Epithelial cell of esophagus (primary cell): ENCODE measurements around the gene PDE8B.

Source experiments
- DNase-seq: peaks from one replicate; pipeline ENCODE4 v3.0.0; 2010; ENCODE audit warnings: low read depth
- H3K4me3 ChIP-seq: 2 replicates; pipeline ENCODE4 v1.5.1; 2011; ENCODE audit warnings: mild to moderate bottlenecking, low read length, control low read depth
- TF ChIP-seq, protein P1 (sequence below): IDR thresholded peaks from 2 replicates; pipeline ENCODE4 v1.5.1; 2011; ENCODE audit warnings: low read depth, mild to moderate bottlenecking, low read length, control low read depth, inconsistent platforms; ENCODE audit not compliant: insufficient read depth; ENCODE audit errors: missing control alignments

The PDE8B gene

GRCh38 chr5:77444356-77444755, 233.9 kb downstream of the PDE8B start:
- DNase-seq: no peak

DNA sequence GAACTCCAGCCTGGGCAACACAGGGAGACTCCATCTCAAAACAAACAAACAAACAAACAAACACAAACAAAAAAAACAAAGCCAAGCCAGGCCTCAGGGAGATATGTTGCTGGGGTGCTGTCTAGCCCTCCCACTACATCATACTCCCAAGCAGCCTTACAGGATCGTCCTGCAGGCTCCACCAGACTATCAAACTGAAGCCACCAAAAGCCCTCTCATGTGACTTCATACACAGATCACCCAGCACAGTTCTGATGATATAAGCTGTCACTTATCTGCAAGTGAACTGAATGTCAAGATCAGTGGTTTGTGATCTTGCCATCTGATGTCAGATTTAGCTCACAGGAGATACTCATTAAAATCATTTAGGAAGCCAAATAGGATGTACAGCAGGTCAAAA, 238.4 kb downstream of the PDE8B start:
- TF ChIP-seq, protein P1, sequence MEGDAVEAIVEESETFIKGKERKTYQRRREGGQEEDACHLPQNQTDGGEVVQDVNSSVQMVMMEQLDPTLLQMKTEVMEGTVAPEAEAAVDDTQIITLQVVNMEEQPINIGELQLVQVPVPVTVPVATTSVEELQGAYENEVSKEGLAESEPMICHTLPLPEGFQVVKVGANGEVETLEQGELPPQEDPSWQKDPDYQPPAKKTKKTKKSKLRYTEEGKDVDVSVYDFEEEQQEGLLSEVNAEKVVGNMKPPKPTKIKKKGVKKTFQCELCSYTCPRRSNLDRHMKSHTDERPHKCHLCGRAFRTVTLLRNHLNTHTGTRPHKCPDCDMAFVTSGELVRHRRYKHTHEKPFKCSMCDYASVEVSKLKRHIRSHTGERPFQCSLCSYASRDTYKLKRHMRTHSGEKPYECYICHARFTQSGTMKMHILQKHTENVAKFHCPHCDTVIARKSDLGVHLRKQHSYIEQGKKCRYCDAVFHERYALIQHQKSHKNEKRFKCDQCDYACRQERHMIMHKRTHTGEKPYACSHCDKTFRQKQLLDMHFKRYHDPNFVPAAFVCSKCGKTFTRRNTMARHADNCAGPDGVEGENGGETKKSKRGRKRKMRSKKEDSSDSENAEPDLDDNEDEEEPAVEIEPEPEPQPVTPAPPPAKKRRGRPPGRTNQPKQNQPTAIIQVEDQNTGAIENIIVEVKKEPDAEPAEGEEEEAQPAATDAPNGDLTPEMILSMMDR: no peak
- no peak overlapping the region for H3K4me3 ChIP-seq
- no peak for DNase-seq

More at GRCh38 chr5:77444356-77444755, 233.9 kb downstream of the PDE8B start:
- no peak overlapping the region for H3K4me3 ChIP-seq
- TF ChIP-seq, protein P1: no peak

DNA sequence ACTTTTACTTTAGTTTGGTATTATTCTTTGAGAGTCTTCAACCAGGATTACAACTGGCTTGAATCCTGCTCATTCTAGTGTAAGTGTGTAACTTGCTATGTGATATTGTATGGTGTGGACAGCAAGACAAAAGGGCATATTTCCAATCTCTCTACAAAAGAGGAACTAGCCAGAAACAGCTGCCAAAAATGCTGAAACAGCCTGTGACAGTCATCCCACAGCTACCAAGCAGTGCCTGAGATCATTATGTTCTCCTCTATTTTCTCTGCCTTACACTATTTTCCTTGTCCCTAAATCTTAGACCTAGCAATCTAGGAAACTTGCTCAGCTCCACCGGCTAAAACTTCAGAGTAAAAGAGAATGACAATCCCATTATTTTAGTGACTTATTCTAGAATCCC, 238.8 kb downstream of the PDE8B start:
- DNase-seq: no peak
- TF ChIP-seq, protein P1: no peak
- no peak overlapping the region for H3K4me3 ChIP-seq

DNA sequence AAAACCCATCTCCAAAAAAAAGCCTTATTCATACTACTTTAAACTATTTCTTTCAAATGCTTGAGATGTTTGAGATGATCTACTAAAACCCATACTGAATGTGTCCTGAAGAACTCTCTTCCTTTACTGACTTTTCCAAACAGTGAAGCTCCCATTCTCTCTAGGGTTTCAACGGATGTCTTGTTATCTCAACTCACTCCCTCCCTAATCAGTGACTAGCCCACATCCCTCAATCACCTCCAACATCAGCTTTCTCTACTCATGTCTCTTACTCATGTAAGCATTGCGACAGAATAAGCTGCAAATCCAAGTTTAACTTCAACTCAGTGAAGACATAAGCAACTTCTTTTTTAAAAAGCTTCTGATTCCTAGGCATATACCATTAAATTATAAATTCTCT, 239.5 kb downstream of the PDE8B start:
- peak; percentile 23 for DNase-seq
- H3K4me3 ChIP-seq: no peak overlapping the region
- TF ChIP-seq, protein P1: no peak

DNA sequence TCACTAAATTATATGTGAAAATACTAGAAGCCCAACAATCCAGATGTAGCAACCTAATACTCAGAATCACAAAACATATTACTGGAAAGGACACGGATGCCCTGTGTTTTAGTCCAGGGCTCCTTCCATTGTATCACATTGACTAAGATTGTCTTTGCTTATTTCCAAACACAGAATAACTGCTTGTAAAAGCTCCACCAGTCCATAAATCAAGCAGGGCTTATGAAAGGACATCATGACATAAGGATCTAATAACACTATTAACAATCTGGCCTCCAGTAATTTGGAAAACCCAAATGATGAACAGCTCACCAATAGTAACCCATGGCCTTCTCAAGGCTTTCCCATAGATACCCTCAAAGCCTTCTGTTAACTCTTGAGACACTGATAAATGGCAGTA, 241.9 kb downstream of the PDE8B start:
- TF ChIP-seq, protein P1: no peak
- H3K4me3 ChIP-seq: no peak overlapping the region
- DNase-seq: no peak

- no peak for DNase-seq
- TF ChIP-seq, protein P1: no peak
- H3K4me3 ChIP-seq: no peak overlapping the region
These were observed 243.6 kb downstream of the PDE8B start for GRCh38 chr5:77454123-77454522.

DNA sequence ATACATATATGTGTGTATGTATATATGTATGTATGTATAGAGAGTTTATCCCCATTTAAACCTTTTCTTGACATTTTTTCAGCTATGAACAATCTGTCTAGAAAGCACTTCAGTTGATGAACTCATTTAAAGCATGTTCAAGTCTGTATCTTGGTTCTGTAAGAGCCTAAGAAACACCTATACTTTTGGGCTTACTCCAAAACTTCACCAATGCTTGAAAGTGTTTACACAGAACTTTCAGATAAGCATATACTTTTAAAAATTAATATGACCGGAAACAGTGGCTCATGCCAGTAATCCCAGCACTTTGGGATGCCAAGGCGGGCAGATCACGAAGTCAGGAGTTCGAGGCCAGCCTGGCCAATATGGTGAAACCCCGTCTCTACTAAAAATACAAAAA, 250.8 kb downstream of the PDE8B start:
- TF ChIP-seq, protein P1: no peak

More for the DNA sequence above, 250.8 kb downstream of the PDE8B start:
- no peak for DNase-seq
- H3K4me3 ChIP-seq: no peak overlapping the region
